ENCODE data around the gene ZNF768. TPM values are rescaled to one million over a fixed set of nuclear protein-coding genes. Genes with fewer than 3 reads are reported as not detected.

The ZNF768 gene
- total and polyA plus RNA-seq, 2 of the 13 experiments (the other 11 are each of a cell fraction or from before 2014, with no cell fraction given): 26.7 to 34.4 TPM

DNA sequence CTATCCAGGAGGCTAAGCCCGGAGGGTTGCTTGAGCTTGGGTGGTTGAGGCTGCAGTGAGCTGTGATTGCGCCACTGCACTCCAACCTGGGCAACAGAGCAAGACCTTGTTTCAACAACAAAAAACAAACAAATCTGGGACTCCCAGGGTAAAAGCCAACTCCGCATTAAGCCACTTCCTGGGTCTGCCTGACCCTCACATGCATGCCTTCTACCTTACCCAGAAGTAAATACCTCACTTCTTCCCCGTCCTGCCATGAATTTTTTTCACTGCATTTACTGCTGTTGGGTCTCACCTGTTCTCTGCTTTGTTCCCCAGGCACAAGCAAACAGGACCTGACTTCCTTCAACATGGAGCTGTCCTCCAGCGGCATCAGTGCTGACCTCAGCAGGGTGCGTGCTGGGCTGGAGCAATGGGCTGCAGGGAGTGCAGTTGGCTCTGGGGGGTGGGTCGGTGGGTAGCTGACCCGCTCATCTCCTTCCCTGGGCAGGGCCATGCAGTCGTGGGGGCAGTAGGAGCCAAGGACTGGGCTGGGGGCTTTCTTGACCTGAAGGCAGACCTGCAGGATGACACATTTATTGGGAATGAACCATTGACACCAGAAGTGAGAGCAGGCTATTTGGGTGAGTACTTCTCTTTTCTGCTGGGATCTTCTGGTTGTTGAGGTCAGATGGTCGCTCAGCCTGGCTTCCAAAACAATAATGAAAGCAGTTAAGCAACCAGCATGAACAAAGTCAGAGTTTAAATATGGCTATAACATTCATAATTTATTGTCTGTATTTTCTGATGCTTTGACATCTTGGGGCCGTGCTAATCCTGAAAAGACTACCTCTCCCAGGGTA, 37.4 kb downstream of the ZNF768 start (continued):
- TF ChIP-seq, protein P1, sequence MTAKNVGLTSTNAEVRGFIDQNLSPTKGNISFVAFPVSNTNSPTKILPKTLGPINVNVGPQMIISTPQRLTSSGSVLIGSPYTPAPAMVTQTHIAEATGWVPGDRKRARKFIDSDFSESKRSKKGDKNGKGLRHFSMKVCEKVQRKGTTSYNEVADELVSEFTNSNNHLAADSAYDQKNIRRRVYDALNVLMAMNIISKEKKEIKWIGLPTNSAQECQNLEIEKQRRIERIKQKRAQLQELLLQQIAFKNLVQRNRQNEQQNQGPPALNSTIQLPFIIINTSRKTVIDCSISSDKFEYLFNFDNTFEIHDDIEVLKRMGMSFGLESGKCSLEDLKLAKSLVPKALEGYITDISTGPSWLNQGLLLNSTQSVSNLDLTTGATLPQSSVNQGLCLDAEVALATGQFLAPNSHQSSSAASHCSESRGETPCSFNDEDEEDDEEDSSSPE (CRISPR knock-in tag; IDR thresholded peaks at IDR 0.05): no peak
- TF ChIP-seq KAT7 (CRISPR knock-in tag; IDR thresholded peaks at IDR 0.05; ENCODE audit: borderline replicate concordance) (peak; percentile 68; the same call in 1 of the 2 replicates), GZF1 (CRISPR knock-in tag; IDR thresholded peaks at IDR 0.05) (no peak; the same call in 1 of the 2 replicates), SRSF4 (IDR thresholded peaks at IDR 0.05; ENCODE audit: low read depth, low read length, poor library complexity, severe bottlenecking) (no peak), ERF (CRISPR knock-in tag; IDR thresholded peaks at IDR 0.05) (0 out of 2 replicates have a peak, but pooled peaks have one; percentile 28), BORCS8-MEF2B (CRISPR knock-in tag; IDR thresholded peaks at IDR 0.05) (no peak), STAT5B (CRISPR knock-in tag; IDR thresholded peaks at IDR 0.05) (no peak), NFATC3 (CRISPR knock-in tag; IDR thresholded peaks at IDR 0.05) (no peak), ZNF33B (CRISPR knock-in tag; IDR thresholded peaks at IDR 0.05) (no peak), PCBP2 (optimal IDR thresholded peaks at IDR 0.05; ENCODE audit: low read depth, low read length, poor library complexity, severe bottlenecking) (no peak), ZNF75D (CRISPR knock-in tag; IDR thresholded peaks at IDR 0.05; ENCODE audit: borderline replicate concordance) (no peak)
- TF ChIP-seq, protein P2, sequence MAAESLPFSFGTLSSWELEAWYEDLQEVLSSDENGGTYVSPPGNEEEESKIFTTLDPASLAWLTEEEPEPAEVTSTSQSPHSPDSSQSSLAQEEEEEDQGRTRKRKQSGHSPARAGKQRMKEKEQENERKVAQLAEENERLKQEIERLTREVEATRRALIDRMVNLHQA (CRISPR knock-in tag; IDR thresholded peaks at IDR 0.05): no peak
- TF ChIP-seq, protein P3, sequence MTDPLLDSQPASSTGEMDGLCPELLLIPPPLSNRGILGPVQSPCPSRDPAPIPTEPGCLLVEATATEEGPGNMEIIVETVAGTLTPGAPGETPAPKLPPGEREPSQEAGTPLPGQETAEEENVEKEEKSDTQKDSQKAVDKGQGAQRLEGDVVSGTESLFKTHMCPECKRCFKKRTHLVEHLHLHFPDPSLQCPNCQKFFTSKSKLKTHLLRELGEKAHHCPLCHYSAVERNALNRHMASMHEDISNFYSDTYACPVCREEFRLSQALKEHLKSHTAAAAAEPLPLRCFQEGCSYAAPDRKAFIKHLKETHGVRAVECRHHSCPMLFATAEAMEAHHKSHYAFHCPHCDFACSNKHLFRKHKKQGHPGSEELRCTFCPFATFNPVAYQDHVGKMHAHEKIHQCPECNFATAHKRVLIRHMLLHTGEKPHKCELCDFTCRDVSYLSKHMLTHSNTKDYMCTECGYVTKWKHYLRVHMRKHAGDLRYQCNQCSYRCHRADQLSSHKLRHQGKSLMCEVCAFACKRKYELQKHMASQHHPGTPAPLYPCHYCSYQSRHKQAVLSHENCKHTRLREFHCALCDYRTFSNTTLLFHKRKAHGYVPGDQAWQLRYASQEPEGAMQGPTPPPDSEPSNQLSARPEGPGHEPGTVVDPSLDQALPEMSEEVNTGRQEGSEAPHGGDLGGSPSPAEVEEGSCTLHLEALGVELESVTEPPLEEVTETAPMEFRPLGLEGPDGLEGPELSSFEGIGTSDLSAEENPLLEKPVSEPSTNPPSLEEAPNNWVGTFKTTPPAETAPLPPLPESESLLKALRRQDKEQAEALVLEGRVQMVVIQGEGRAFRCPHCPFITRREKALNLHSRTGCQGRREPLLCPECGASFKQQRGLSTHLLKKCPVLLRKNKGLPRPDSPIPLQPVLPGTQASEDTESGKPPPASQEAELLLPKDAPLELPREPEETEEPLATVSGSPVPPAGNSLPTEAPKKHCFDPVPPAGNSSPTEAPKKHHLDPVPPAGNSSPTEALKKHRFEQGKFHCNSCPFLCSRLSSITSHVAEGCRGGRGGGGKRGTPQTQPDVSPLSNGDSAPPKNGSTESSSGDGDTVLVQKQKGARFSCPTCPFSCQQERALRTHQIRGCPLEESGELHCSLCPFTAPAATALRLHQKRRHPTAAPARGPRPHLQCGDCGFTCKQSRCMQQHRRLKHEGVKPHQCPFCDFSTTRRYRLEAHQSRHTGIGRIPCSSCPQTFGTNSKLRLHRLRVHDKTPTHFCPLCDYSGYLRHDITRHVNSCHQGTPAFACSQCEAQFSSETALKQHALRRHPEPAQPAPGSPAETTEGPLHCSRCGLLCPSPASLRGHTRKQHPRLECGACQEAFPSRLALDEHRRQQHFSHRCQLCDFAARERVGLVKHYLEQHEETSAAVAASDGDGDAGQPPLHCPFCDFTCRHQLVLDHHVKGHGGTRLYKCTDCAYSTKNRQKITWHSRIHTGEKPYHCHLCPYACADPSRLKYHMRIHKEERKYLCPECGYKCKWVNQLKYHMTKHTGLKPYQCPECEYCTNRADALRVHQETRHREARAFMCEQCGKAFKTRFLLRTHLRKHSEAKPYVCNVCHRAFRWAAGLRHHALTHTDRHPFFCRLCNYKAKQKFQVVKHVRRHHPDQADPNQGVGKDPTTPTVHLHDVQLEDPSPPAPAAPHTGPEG (CRISPR knock-in tag; IDR thresholded peaks at IDR 0.05): 0 out of 2 replicates have a peak, but pooled peaks have one; percentile 60
- TF ChIP-seq, protein P4, sequence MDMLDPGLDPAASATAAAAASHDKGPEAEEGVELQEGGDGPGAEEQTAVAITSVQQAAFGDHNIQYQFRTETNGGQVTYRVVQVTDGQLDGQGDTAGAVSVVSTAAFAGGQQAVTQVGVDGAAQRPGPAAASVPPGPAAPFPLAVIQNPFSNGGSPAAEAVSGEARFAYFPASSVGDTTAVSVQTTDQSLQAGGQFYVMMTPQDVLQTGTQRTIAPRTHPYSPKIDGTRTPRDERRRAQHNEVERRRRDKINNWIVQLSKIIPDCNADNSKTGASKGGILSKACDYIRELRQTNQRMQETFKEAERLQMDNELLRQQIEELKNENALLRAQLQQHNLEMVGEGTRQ (IDR thresholded peaks at IDR 0.05; ENCODE audit: low read depth, low read length): no peak
- TF ChIP-seq, protein P4 (CRISPR knock-in tag; IDR thresholded peaks at IDR 0.05; ENCODE audit: borderline replicate concordance): no peak; the same call in 1 of the 2 replicates
- TF ChIP-seq, protein P5, sequence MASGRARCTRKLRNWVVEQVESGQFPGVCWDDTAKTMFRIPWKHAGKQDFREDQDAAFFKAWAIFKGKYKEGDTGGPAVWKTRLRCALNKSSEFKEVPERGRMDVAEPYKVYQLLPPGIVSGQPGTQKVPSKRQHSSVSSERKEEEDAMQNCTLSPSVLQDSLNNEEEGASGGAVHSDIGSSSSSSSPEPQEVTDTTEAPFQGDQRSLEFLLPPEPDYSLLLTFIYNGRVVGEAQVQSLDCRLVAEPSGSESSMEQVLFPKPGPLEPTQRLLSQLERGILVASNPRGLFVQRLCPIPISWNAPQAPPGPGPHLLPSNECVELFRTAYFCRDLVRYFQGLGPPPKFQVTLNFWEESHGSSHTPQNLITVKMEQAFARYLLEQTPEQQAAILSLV (CRISPR knock-in tag; IDR thresholded peaks at IDR 0.05; ENCODE audit: borderline replicate concordance): peak; percentile 46; the same call in 1 of the 2 replicates

All from HepG2 (cell line).